ENCODE data around the gene ANKRD27.
"Not testable (repeated sequence)": the region's sequence is repeated elsewhere in the genome, so short reads cannot be mapped to it uniquely, and the experiment has no call there.

ANKRD27 gene

GRCh38 chr19:32674931-32675719, at the start of gene ANKRD27:
Gene ANKRD27 (minus strand): TSS chr19:32675180. CDS start chr19:32659015, 16,165 bp downstream.
- no peak within 1 kb of the TSS for H3K27ac ChIP-seq (ENCODE audit: low read depth, low read length)
- peak within 1 kb of the TSS; percentile 99 for H3K4me3 ChIP-seq (ENCODE audit: low read depth, low read length)
- H3K9ac ChIP-seq (ENCODE audit: low read length), result peak within 1 kb of the TSS; percentile 71
- H3K4me1 ChIP-seq (ENCODE audit: control insufficient read depth, insufficient read depth, low read length), result peaks cover 11% of the 10 kb centered on the region
- H3K9me3 ChIP-seq (ENCODE audit: control insufficient read depth, insufficient read depth, low read depth, low read length), result no peaks in the 10 kb centered on the region
- H3K36me3 ChIP-seq (ENCODE audit: control insufficient read depth, insufficient read depth, low read length), result no peaks in the 10 kb centered on the region; the same call in 1 of the 2 replicates
- peaks cover 36% of the 10 kb centered on the region for H3K27me3 ChIP-seq (ENCODE audit: control insufficient read depth, insufficient read depth, low read length)

GRCh38 chr19:32720936-32721250, 45.9 kb upstream of the ANKRD27 start:
- no peaks in the 10 kb centered on the region for H3K9me3 ChIP-seq (ENCODE audit: control insufficient read depth, insufficient read depth, low read depth, low read length)
- no peak overlapping the region for H3K9ac ChIP-seq (ENCODE audit: low read length)
- no peak overlapping the region for H3K4me3 ChIP-seq (ENCODE audit: low read depth, low read length)
- no peak overlapping the region for H3K27ac ChIP-seq (ENCODE audit: low read depth, low read length)
- H3K36me3 ChIP-seq (ENCODE audit: control insufficient read depth, insufficient read depth, low read length), result no peaks in the 10 kb centered on the region
- H3K4me1 ChIP-seq (ENCODE audit: control insufficient read depth, insufficient read depth, low read length), result no peaks in the 10 kb centered on the region
- H3K27me3 ChIP-seq (ENCODE audit: control insufficient read depth, insufficient read depth, low read length), result no peaks in the 10 kb centered on the region

GRCh38 chr19:32720216-32720935, 45.4 kb upstream of the ANKRD27 start:
- Histone ChIP-seq H3K9me3 (ENCODE audit: control insufficient read depth, insufficient read depth, low read depth, low read length) (no peaks in the 10 kb centered on the region), H3K36me3 (ENCODE audit: control insufficient read depth, insufficient read depth, low read length) (no peaks in the 10 kb centered on the region), H3K4me1 (ENCODE audit: control insufficient read depth, insufficient read depth, low read length) (no peaks in the 10 kb centered on the region), H3K9ac (ENCODE audit: low read length) (no peak overlapping the region), H3K4me3 (ENCODE audit: low read depth, low read length) (no peak overlapping the region), H3K27me3 (ENCODE audit: control insufficient read depth, insufficient read depth, low read length) (no peaks in the 10 kb centered on the region), H3K27ac (ENCODE audit: low read depth, low read length) (no peak overlapping the region)

GRCh38 chr19:32719611-32720059, 44.7 kb upstream of the ANKRD27 start, which contains the start of gene TDRD12:
Gene TDRD12 (plus strand): TSS chr19:32719767. CDS start chr19:32720073, 306 bp downstream.
- no peak within 1 kb of the TSS for H3K27ac ChIP-seq (ENCODE audit: low read depth, low read length)
- H3K9me3 ChIP-seq (ENCODE audit: control insufficient read depth, insufficient read depth, low read depth, low read length), result no peaks in the 10 kb centered on the region
- H3K9ac ChIP-seq (ENCODE audit: low read length), result no peak within 1 kb of the TSS
- no peaks in the 10 kb centered on the region for H3K4me1 ChIP-seq (ENCODE audit: control insufficient read depth, insufficient read depth, low read length)
- no peak within 1 kb of the TSS for H3K4me3 ChIP-seq (ENCODE audit: low read depth, low read length)
- no peaks in the 10 kb centered on the region for H3K27me3 ChIP-seq (ENCODE audit: control insufficient read depth, insufficient read depth, low read length)
- H3K36me3 ChIP-seq (ENCODE audit: control insufficient read depth, insufficient read depth, low read length), result no peaks in the 10 kb centered on the region

GRCh38 chr19:32718286-32718685, 43.3 kb upstream of the ANKRD27 start:
- H3K4me1 ChIP-seq (ENCODE audit: control insufficient read depth, insufficient read depth, low read length), result no peaks in the 10 kb centered on the region
- no peaks in the 10 kb centered on the region for H3K9me3 ChIP-seq (ENCODE audit: control insufficient read depth, insufficient read depth, low read depth, low read length)
- H3K36me3 ChIP-seq (ENCODE audit: control insufficient read depth, insufficient read depth, low read length), result no peaks in the 10 kb centered on the region
- no peak overlapping the region for H3K27ac ChIP-seq (ENCODE audit: low read depth, low read length)
- H3K9ac ChIP-seq (ENCODE audit: low read length), result no peak overlapping the region
- no peak overlapping the region for H3K4me3 ChIP-seq (ENCODE audit: low read depth, low read length)
- H3K27me3 ChIP-seq (ENCODE audit: control insufficient read depth, insufficient read depth, low read length), result no peaks in the 10 kb centered on the region

GRCh38 chr19:32717496-32717895, 42.5 kb upstream of the ANKRD27 start:
- H3K27ac ChIP-seq (ENCODE audit: low read depth, low read length), result no peak overlapping the region
- H3K4me1 ChIP-seq (ENCODE audit: control insufficient read depth, insufficient read depth, low read length), result no peaks in the 10 kb centered on the region
- H3K9ac ChIP-seq (ENCODE audit: low read length), result no peak overlapping the region
- H3K4me3 ChIP-seq (ENCODE audit: low read depth, low read length), result no peak overlapping the region
- H3K36me3 ChIP-seq (ENCODE audit: control insufficient read depth, insufficient read depth, low read length), result no peaks in the 10 kb centered on the region; the same call in 1 of the 2 replicates
- no peaks in the 10 kb centered on the region for H3K9me3 ChIP-seq (ENCODE audit: control insufficient read depth, insufficient read depth, low read depth, low read length)
- no peaks in the 10 kb centered on the region for H3K27me3 ChIP-seq (ENCODE audit: control insufficient read depth, insufficient read depth, low read length)

GRCh38 chr19:32716203-32716602, 41.2 kb upstream of the ANKRD27 start:
- H3K27ac ChIP-seq (ENCODE audit: low read depth, low read length); H3K9me3 ChIP-seq (ENCODE audit: control insufficient read depth, insufficient read depth, low read depth, low read length); H3K27me3 ChIP-seq (ENCODE audit: control insufficient read depth, insufficient read depth, low read length); H3K4me1 ChIP-seq (ENCODE audit: control insufficient read depth, insufficient read depth, low read length); H3K36me3 ChIP-seq (ENCODE audit: control insufficient read depth, insufficient read depth, low read length); H3K9ac ChIP-seq (ENCODE audit: low read length); H3K4me3 ChIP-seq (ENCODE audit: low read depth, low read length): not testable (repeated sequence)

DNA sequence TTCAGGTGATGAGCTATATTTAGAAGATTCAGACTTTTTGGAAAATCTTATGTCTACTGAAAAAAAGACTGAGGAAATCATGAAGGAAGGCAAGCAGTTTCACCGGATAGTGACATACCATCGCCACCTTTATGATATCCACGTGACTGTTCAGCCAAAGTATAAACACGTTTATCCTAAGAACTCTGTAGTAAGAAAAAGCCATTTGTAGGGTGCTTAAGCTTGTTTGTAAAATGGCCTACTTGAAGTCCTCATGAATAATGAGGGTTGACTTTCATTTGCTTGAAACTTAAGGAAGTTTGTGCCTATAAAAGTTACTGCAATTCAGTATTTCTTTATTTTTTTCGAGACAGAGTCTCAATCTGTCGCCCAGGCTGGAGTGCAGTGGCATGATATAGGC, 36.8 kb upstream of the ANKRD27 start:
- Histone ChIP-seq H3K4me3 (ENCODE audit: low read depth, low read length) (no peak overlapping the region), H3K27ac (ENCODE audit: low read depth, low read length) (no peak overlapping the region), H3K9ac (ENCODE audit: low read length) (no peak overlapping the region), H3K36me3 (ENCODE audit: control insufficient read depth, insufficient read depth, low read length) (no peaks in the 10 kb centered on the region; the same call in 1 of the 2 replicates), H3K4me1 (ENCODE audit: control insufficient read depth, insufficient read depth, low read length) (no peaks in the 10 kb centered on the region), H3K27me3 (ENCODE audit: control insufficient read depth, insufficient read depth, low read length) (no peaks in the 10 kb centered on the region), H3K9me3 (ENCODE audit: control insufficient read depth, insufficient read depth, low read depth, low read length) (no peaks in the 10 kb centered on the region)

- H3K4me3 ChIP-seq (ENCODE audit: low read depth, low read length), result no peak overlapping the region
- H3K27ac ChIP-seq (ENCODE audit: low read depth, low read length), result no peak overlapping the region
- H3K9me3 ChIP-seq (ENCODE audit: control insufficient read depth, insufficient read depth, low read depth, low read length), result peaks cover 7% of the 10 kb centered on the region
- no peak overlapping the region for H3K9ac ChIP-seq (ENCODE audit: low read length)
- H3K27me3 ChIP-seq (ENCODE audit: control insufficient read depth, insufficient read depth, low read length), result no peaks in the 10 kb centered on the region
- H3K36me3 ChIP-seq (ENCODE audit: control insufficient read depth, insufficient read depth, low read length), result no peaks in the 10 kb centered on the region; the same call in 1 of the 2 replicates
- no peaks in the 10 kb centered on the region for H3K4me1 ChIP-seq (ENCODE audit: control insufficient read depth, insufficient read depth, low read length)
These were observed 34.1 kb upstream of the ANKRD27 start for GRCh38 chr19:32709032-32709431.

GRCh38 chr19:32708457-32708856, 33.5 kb upstream of the ANKRD27 start:
- Histone ChIP-seq H3K4me3 (ENCODE audit: low read depth, low read length) (no peak overlapping the region), H3K9me3 (ENCODE audit: control insufficient read depth, insufficient read depth, low read depth, low read length) (peaks cover 10% of the 10 kb centered on the region), H3K9ac (ENCODE audit: low read length) (no peak overlapping the region), H3K27ac (ENCODE audit: low read depth, low read length) (no peak overlapping the region), H3K4me1 (ENCODE audit: control insufficient read depth, insufficient read depth, low read length) (no peaks in the 10 kb centered on the region), H3K27me3 (ENCODE audit: control insufficient read depth, insufficient read depth, low read length) (no peaks in the 10 kb centered on the region), H3K36me3 (ENCODE audit: control insufficient read depth, insufficient read depth, low read length) (no peaks in the 10 kb centered on the region; the same call in 1 of the 2 replicates)

DNA sequence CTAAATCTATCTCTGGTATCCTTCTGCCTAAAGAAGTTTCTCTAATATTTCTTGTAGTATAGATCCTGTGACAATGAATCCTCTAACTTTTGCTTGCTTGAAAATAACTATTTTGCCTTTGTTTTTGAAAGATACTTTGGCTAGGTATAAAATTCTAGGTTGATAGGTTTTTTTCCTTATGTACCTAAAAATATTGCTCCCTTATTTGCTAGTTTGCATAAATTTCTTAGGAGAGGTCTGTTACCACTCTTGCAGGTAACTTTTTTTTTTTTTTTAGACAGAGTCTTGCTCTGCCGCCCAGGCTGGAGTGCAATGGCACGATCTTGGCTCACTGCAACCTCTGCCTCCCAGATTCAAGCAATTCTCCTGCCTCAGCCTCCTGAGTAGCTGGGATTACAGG, 29.0 kb upstream of the ANKRD27 start:
- not testable (repeated sequence) for H3K27ac ChIP-seq (ENCODE audit: low read depth, low read length); H3K4me3 ChIP-seq (ENCODE audit: low read depth, low read length); H3K36me3 ChIP-seq (ENCODE audit: control insufficient read depth, insufficient read depth, low read length); H3K4me1 ChIP-seq (ENCODE audit: control insufficient read depth, insufficient read depth, low read length); H3K9ac ChIP-seq (ENCODE audit: low read length); H3K27me3 ChIP-seq (ENCODE audit: control insufficient read depth, insufficient read depth, low read length)
- peaks cover 17% of the 10 kb centered on the region for H3K9me3 ChIP-seq (ENCODE audit: control insufficient read depth, insufficient read depth, low read depth, low read length)
